ENCODE measurements around the gene KIF5C. TPM values are rescaled to one million over a fixed set of nuclear protein-coding genes. Genes with fewer than 3 reads are reported as not detected.

Gene KIF5C
- total and polyA plus RNA-seq, 2 of the 13 experiments (the other 11 are each of a cell fraction or from before 2014, with no cell fraction given), result 0.15 to 0.20 TPM

- WGBS (ENCODE audit: low lambda C conversion rate), result 6% methylated on average over 2 of the region's 2 CpGs
These were observed 46.1 kb upstream of the KIF5C start for GRCh38 chr2:148828941-148829340.

GRCh38 chr2:148829618-148830017, 45.4 kb upstream of the KIF5C start:
- no TSS peak for BruUV-seq (replicated peaks)
- 15% methylated on average over 3 of the region's 3 CpGs for WGBS (ENCODE audit: low lambda C conversion rate)
- Histone ChIP-seq H3K79me2 (ENCODE audit: insufficient read depth, low read length) (no peaks in the 10 kb centered on the region), H2AFZ (ENCODE audit: low read length) (no peak overlapping the region), H3K4me3 (replicated peaks in 1 of 3; ENCODE audit: insufficient read depth in 1 of 3, low read depth in 2 of 3, low read length in 3 of 3) (no peak overlapping the region), H3K27ac (ENCODE audit: extremely low read length, insufficient read depth, low read length) (no peak overlapping the region), H3K9me3 (ENCODE audit: low read length) (no peaks in the 10 kb centered on the region), H3K4me1 (ENCODE audit: insufficient read depth, low read length) (no peaks in the 10 kb centered on the region), H3K9ac (ENCODE audit: insufficient read depth, low read depth, low read length) (no peak overlapping the region), H3K4me2 (ENCODE audit: low read depth, low read length) (no peak overlapping the region), H3K36me3 (replicated peaks in 1 of 2; ENCODE audit: control insufficient read depth in 1 of 2, insufficient read depth in 2 of 2, low read length in 2 of 2) (no peaks in the 10 kb centered on the region), H3K27me3 (ENCODE audit: control insufficient read depth in 1 of 2, insufficient read depth in 2 of 2, low read length in 2 of 2) (peaks cover 2 to 25% of the 10 kb centered on the region in 2 experiments; a peak in 3 of 5 replicates), H4K20me1 (ENCODE audit: insufficient read depth, low read length) (no peaks in the 10 kb centered on the region)
- in situ Hi-C loops (cut with HindIII; ENCODE audit: extremely low pct_ligation_motif_present, low pct_unique_long_range_greater_than_20kb) (no loop called here), intact Hi-C loops (cut with micrococcal nuclease; ENCODE audit: unreplicated experiment) (no loop called here)
- peak; percentile 90 for ATAC-seq
- CTCF ChIA-PET (ENCODE audit: low intra/inter-chr PET ratio, low total read pairs), result no interaction called here
- no peak for FAIRE-seq
- no peak for DNase-seq (ENCODE audit: low spot score)
- POLR2A ChIA-PET, result no interaction called here
- TF ChIP-seq REST (IDR thresholded peaks at IDR 0.05; ENCODE audit: borderline replicate concordance in 1 of 2, low read depth in 1 of 2, low read length in 2 of 2), result peak in 1 of 2 experiments; percentile 33; a peak in 1 of 4 replicates
- no peak for TF ChIP-seq ZNF547 (CRISPR knock-in tag; IDR thresholded peaks at IDR 0.05)

More at GRCh38 chr2:148828941-148829340, 46.1 kb upstream of the KIF5C start:
- Histone ChIP-seq H2AFZ (ENCODE audit: low read length) (no peak overlapping the region), H3K4me2 (ENCODE audit: low read depth, low read length) (no peak overlapping the region), H3K4me3 (replicated peaks in 1 of 3; ENCODE audit: insufficient read depth in 1 of 3, low read depth in 2 of 3, low read length in 3 of 3) (no peak overlapping the region), H3K9ac (ENCODE audit: insufficient read depth, low read depth, low read length) (no peak overlapping the region), H3K9me3 (ENCODE audit: low read length) (no peaks in the 10 kb centered on the region), H3K36me3 (replicated peaks in 1 of 2; ENCODE audit: control insufficient read depth in 1 of 2, insufficient read depth in 2 of 2, low read length in 2 of 2) (no peaks in the 10 kb centered on the region), H3K79me2 (ENCODE audit: insufficient read depth, low read length) (no peaks in the 10 kb centered on the region), H3K27me3 (ENCODE audit: control insufficient read depth in 1 of 2, insufficient read depth in 2 of 2, low read length in 2 of 2) (peaks cover 2 to 22% of the 10 kb centered on the region in 2 experiments; a peak in 3 of 5 replicates), H4K20me1 (ENCODE audit: insufficient read depth, low read length) (no peaks in the 10 kb centered on the region), H3K4me1 (ENCODE audit: insufficient read depth, low read length) (no peaks in the 10 kb centered on the region), H3K27ac (ENCODE audit: extremely low read length, insufficient read depth, low read length) (no peak overlapping the region)
- ATAC-seq (no peak), DNase-seq (ENCODE audit: low spot score) (no peak), FAIRE-seq (no peak)
- ChIA-PET POLR2A (no interaction called here), CTCF (ENCODE audit: low intra/inter-chr PET ratio, low total read pairs) (no interaction called here)
- TF ChIP-seq, protein P1, sequence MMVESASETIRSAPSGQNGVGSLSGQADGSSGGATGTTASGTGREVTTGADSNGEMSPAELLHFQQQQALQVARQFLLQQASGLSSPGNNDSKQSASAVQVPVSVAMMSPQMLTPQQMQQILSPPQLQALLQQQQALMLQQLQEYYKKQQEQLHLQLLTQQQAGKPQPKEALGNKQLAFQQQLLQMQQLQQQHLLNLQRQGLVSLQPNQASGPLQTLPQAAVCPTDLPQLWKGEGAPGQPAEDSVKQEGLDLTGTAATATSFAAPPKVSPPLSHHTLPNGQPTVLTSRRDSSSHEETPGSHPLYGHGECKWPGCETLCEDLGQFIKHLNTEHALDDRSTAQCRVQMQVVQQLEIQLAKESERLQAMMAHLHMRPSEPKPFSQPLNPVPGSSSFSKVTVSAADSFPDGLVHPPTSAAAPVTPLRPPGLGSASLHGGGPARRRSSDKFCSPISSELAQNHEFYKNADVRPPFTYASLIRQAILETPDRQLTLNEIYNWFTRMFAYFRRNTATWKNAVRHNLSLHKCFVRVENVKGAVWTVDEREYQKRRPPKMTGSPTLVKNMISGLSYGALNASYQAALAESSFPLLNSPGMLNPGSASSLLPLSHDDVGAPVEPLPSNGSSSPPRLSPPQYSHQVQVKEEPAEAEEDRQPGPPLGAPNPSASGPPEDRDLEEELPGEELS (CRISPR knock-in tag; IDR thresholded peaks at IDR 0.05), result no peak
- BruUV-seq (replicated peaks), result no TSS peak
- intact Hi-C loops (cut with micrococcal nuclease; ENCODE audit: unreplicated experiment) (no loop called here), in situ Hi-C loops (cut with HindIII; ENCODE audit: extremely low pct_ligation_motif_present, low pct_unique_long_range_greater_than_20kb) (no loop called here)
